ENCODE data around the gene C22orf42.
"Not testable (repeated sequence)": the region's sequence is repeated elsewhere in the genome, so short reads cannot be mapped to it uniquely, and the experiment has no call there.

Gene C22orf42

GRCh38 chr22:32199341-32199740 is 40.2 kb upstream of the C22orf42 start:
- Mint-ChIP-seq H3K4me3 (no peak overlapping the region), H3K36me3 (no peaks in the 10 kb centered on the region), H3K27me3 (peaks cover 2% of the 10 kb centered on the region), H3K4me1 (ENCODE audit: low read depth) (peaks cover 33% of the 10 kb centered on the region), H3K9me3 (ENCODE audit: low read depth) (no peaks in the 10 kb centered on the region), H3K27ac (no peak overlapping the region)

GRCh38 chr22:32197553-32198226 is 38.6 kb upstream of the C22orf42 start:
- H3K27ac Mint-ChIP-seq: not testable (repeated sequence)

GRCh38 chr22:32195900-32196299 is 36.8 kb upstream of the C22orf42 start:
- not testable (repeated sequence) for H3K36me3 Mint-ChIP-seq; H3K27me3 Mint-ChIP-seq; H3K4me1 Mint-ChIP-seq (ENCODE audit: low read depth); H3K9me3 Mint-ChIP-seq (ENCODE audit: low read depth); H3K27ac Mint-ChIP-seq; H3K4me3 Mint-ChIP-seq

More at GRCh38 chr22:32197553-32198226, 38.6 kb upstream of the C22orf42 start:
- H3K4me1 Mint-ChIP-seq (ENCODE audit: low read depth): peaks cover 19% of the 10 kb centered on the region
- H3K9me3 Mint-ChIP-seq (ENCODE audit: low read depth); H3K4me3 Mint-ChIP-seq; H3K27me3 Mint-ChIP-seq; H3K36me3 Mint-ChIP-seq: not testable (repeated sequence)

GRCh38 chr22:32193346-32193745 is 34.2 kb upstream of the C22orf42 start:
- not testable (repeated sequence) for H3K4me1 Mint-ChIP-seq (ENCODE audit: low read depth); H3K27me3 Mint-ChIP-seq; H3K27ac Mint-ChIP-seq; H3K36me3 Mint-ChIP-seq; H3K9me3 Mint-ChIP-seq (ENCODE audit: low read depth); H3K4me3 Mint-ChIP-seq

GRCh38 chr22:32191021-32191420 is 31.9 kb upstream of the C22orf42 start:
- not testable (repeated sequence) for H3K9me3 Mint-ChIP-seq (ENCODE audit: low read depth); H3K4me1 Mint-ChIP-seq (ENCODE audit: low read depth); H3K4me3 Mint-ChIP-seq; H3K36me3 Mint-ChIP-seq; H3K27me3 Mint-ChIP-seq; H3K27ac Mint-ChIP-seq

GRCh38 chr22:32185821-32186220 is 26.7 kb upstream of the C22orf42 start:
- peaks cover 5% of the 10 kb centered on the region for H3K27me3 Mint-ChIP-seq
- no peaks in the 10 kb centered on the region for H3K4me1 Mint-ChIP-seq (ENCODE audit: low read depth)
- no peaks in the 10 kb centered on the region for H3K36me3 Mint-ChIP-seq
- no peaks in the 10 kb centered on the region for H3K9me3 Mint-ChIP-seq (ENCODE audit: low read depth)
- no peak overlapping the region for H3K27ac Mint-ChIP-seq
- H3K4me3 Mint-ChIP-seq: no peak overlapping the region

- Mint-ChIP-seq H3K4me1 (ENCODE audit: low read depth) (no peaks in the 10 kb centered on the region), H3K27me3 (peaks cover 8% of the 10 kb centered on the region)
These were observed 24.5 kb upstream of the C22orf42 start for GRCh38 chr22:32183625-32184024.

GRCh38 chr22:32181043-32181442 is 21.9 kb upstream of the C22orf42 start:
- Mint-ChIP-seq H3K27ac (no peak overlapping the region), H3K4me1 (ENCODE audit: low read depth) (no peaks in the 10 kb centered on the region), H3K9me3 (ENCODE audit: low read depth) (no peaks in the 10 kb centered on the region), H3K4me3 (no peak overlapping the region), H3K27me3 (peaks cover 19% of the 10 kb centered on the region), H3K36me3 (no peaks in the 10 kb centered on the region)

More at GRCh38 chr22:32183625-32184024, 24.5 kb upstream of the C22orf42 start:
- Mint-ChIP-seq H3K9me3 (ENCODE audit: low read depth) (no peaks in the 10 kb centered on the region), H3K4me3 (no peak overlapping the region), H3K36me3 (no peaks in the 10 kb centered on the region), H3K27ac (no peak overlapping the region)

GRCh38 chr22:32177221-32177765 is 18.2 kb upstream of the C22orf42 start:
- H3K9me3 Mint-ChIP-seq (ENCODE audit: low read depth): no peaks in the 10 kb centered on the region
- H3K4me3 Mint-ChIP-seq: no peak overlapping the region
- no peaks in the 10 kb centered on the region for H3K4me1 Mint-ChIP-seq (ENCODE audit: low read depth)
- no peaks in the 10 kb centered on the region for H3K36me3 Mint-ChIP-seq
- no peak overlapping the region for H3K27ac Mint-ChIP-seq
- peaks cover 32% of the 10 kb centered on the region for H3K27me3 Mint-ChIP-seq

- Mint-ChIP-seq H3K4me3 (no peak overlapping the region), H3K27me3 (peaks cover 32% of the 10 kb centered on the region), H3K36me3 (no peaks in the 10 kb centered on the region), H3K9me3 (ENCODE audit: low read depth) (no peaks in the 10 kb centered on the region), H3K27ac (no peak overlapping the region), H3K4me1 (ENCODE audit: low read depth) (no peaks in the 10 kb centered on the region)
These were observed 16.9 kb upstream of the C22orf42 start for GRCh38 chr22:32175683-32176644.

GRCh38 chr22:32175115-32175514 is 16.0 kb upstream of the C22orf42 start:
- H3K9me3 Mint-ChIP-seq (ENCODE audit: low read depth): no peaks in the 10 kb centered on the region
- no peaks in the 10 kb centered on the region for H3K36me3 Mint-ChIP-seq
- no peaks in the 10 kb centered on the region for H3K4me1 Mint-ChIP-seq (ENCODE audit: low read depth)
- no peak overlapping the region for H3K27ac Mint-ChIP-seq
- no peak overlapping the region for H3K4me3 Mint-ChIP-seq
- H3K27me3 Mint-ChIP-seq: peaks cover 32% of the 10 kb centered on the region

- no peak overlapping the region for H3K27ac Mint-ChIP-seq
- H3K4me3 Mint-ChIP-seq: no peak overlapping the region
- peaks cover 4% of the 10 kb centered on the region for H3K27me3 Mint-ChIP-seq
- peaks cover 3% of the 10 kb centered on the region for H3K4me1 Mint-ChIP-seq (ENCODE audit: low read depth)
- no peaks in the 10 kb centered on the region for H3K9me3 Mint-ChIP-seq (ENCODE audit: low read depth)
- no peaks in the 10 kb centered on the region for H3K36me3 Mint-ChIP-seq
These were observed 6.6 kb upstream of the C22orf42 start for GRCh38 chr22:32165681-32166080.

- Mint-ChIP-seq H3K4me3 (no peak overlapping the region), H3K9me3 (ENCODE audit: low read depth) (no peaks in the 10 kb centered on the region), H3K4me1 (ENCODE audit: low read depth) (peaks cover 3% of the 10 kb centered on the region), H3K27me3 (peaks cover 4% of the 10 kb centered on the region), H3K36me3 (no peaks in the 10 kb centered on the region), H3K27ac (no peak overlapping the region)
These were observed 5.2 kb upstream of the C22orf42 start for GRCh38 chr22:32164075-32164860.

GRCh38 chr22:32160411-32160810 is 1.3 kb upstream of the C22orf42 start:
- H3K4me1 Mint-ChIP-seq (ENCODE audit: low read depth); H3K27me3 Mint-ChIP-seq; H3K36me3 Mint-ChIP-seq; H3K27ac Mint-ChIP-seq; H3K9me3 Mint-ChIP-seq (ENCODE audit: low read depth); H3K4me3 Mint-ChIP-seq: not testable (repeated sequence)

GRCh38 chr22:32157632-32158031 is 1.5 kb downstream of the C22orf42 start:
- H3K4me1 Mint-ChIP-seq (ENCODE audit: low read depth); H3K27ac Mint-ChIP-seq; H3K27me3 Mint-ChIP-seq; H3K36me3 Mint-ChIP-seq; H3K9me3 Mint-ChIP-seq (ENCODE audit: low read depth); H3K4me3 Mint-ChIP-seq: not testable (repeated sequence)

Measured in activated naive CD8-positive, alpha-beta T cell (primary cell).